ENCODE results near the gene SDK1.

Gene SDK1

DNA sequence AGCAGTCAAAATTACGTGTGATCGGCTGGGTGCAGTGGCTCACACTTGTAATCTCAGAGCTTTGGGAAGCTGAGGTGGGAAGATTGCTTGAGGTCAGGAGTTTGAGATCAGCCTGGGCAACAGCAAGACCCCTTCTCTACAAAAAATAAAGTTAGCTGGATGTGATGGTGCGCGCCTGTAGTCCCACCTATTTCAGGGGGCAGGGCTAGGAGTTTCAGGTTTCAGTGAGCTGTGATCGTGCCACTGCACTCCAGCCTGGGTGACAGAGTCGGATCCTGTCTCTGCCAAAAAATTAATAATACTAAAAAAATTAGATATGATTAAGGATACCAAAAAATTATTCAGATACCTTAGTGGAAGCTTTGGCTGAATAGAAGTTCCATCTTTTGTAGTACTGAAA is 136.4 kb downstream of the SDK1 start:
- H3K27ac ChIP-seq: no peak overlapping the region
- no peak overlapping the region for H3K4me3 ChIP-seq

DNA sequence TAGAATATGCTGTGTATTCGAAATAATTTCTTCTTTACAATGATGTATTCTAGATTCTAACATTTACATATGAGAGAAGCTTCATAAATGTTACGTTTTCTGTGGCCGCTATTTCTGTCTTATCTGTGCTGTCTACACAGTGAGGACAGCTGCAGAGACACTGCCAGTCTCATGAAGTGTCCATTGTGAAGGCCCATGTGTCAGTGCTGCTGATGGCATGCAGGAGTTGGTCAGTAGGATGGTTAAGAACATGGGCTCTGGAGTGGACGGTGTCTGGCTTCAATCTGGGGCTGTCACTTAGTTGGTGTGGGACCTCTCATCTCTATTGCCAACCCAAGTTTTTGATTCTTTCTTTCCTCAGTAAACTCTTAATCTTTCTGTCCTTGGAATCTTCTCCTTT is 137.3 kb downstream of the SDK1 start:
- Histone ChIP-seq H3K4me3 (no peak overlapping the region), H3K27ac (no peak overlapping the region)

DNA sequence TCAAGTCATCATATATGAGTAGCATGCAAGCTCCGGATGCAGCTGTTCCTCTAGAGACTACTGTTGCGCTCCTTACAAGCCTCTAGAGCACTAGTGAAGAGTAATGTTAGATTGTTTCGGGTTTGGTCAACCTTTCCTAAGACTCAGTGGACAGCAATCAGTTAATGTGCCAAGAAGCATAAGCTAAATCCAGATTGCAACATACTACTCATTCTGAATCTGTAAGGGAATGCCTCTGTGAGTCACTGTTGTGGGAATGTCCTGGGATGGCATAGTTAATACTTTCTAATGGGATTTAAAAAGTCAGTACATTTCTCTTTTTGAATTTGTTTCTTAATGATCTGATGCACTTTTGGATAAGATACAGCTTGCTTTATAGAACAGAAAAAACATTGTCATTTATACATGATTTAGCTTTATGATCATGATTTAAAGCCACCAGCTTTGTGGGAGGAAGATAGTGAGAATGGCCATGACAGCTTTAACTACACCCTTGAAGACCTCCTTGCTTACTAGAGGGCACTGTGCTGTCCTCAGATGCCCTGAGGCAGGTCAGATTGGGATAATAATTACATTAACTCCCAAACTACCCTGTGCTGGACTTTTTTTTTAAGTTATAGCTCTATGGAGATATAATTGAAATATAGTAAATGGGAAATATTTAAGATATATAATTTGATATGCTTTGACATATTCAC is 138.4 kb downstream of the SDK1 start:
- Histone ChIP-seq H3K4me3 (no peak overlapping the region), H3K27ac (no peak overlapping the region)

DNA sequence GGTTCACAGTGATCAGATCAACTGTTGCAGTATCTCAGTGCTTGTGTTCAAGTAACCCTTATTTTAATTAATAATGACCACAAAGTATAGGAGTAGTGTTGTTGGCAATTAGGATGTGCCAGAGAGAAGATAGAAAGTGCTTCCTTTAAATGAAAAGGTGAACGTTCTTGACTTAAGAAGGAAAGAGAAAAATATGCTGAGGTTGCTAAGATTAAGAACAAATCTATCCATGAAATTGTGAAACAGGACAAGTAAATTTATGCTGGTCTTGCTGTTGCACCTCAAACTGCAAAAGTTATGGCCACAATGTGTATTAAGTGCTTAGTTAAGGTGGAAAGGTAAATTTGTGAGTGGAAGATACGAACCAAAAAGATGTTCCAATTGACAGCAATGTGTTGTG is 139.5 kb downstream of the SDK1 start:
- H3K4me3 ChIP-seq: no peak overlapping the region
- H3K27ac ChIP-seq: no peak overlapping the region

GRCh38 chr7:3443716-3444115 is 142.7 kb downstream of the SDK1 start:
- Histone ChIP-seq H3K4me3 (no peak overlapping the region), H3K27ac (no peak overlapping the region)

DNA sequence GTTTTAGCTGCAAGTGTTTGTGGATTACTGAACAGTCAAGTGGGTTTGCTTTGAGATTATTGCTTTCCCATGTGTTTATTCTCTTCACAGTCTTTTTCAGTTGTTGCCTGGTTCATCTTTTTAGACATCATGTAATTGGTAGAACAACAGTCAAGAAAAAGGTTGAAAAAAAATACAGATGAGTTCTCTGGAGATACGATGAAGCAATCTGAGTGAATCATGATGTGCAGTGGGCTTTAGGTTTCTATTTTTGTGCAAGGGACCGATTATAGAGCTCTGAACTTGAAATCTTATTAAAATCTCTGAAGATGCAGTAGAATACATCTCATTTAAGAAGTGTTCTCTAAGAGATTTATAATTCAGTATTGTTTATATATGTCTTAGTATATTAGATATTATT is 145.7 kb downstream of the SDK1 start:
- Histone ChIP-seq H3K4me3 (no peak overlapping the region), H3K27ac (no peak overlapping the region)

DNA sequence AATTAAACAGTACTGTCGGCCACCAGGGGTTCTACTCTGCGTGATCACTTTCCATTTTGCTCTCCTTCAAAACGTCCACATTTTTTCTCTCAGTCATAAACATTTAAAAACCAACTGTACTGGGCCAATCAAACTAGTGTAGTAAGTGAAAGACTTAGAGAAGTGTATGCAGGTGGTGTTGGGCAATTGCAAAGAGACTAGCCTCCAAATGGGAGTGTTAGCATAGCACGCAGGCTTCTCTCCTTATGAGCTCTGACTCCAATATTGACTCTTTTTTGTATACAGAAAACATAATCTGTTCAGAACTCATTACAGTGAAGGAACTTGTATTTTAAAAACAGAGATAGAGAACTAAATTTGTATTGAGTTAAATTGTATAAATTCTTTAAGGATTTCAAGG is 150.6 kb downstream of the SDK1 start:
- Histone ChIP-seq H3K4me3 (no peak overlapping the region), H3K27ac (no peak overlapping the region)

DNA sequence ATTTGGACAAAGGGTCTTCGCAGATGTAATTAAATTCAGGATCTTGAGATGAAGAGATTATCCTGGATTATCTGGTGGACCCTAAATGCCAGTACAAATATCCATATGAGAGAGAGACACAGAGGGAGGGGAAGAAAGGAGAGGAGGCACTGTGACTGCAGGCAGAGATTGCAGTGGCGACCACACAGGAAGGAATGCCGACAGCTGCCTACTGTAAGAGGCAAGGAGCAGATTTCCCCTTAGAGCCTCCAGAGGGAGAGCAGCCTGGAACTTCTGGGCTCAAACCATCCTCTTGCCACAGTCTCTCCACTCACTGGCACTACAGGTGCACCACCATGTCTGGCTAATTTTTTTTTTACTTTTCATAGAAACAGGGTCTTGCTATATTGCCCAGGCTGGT is 152.3 kb downstream of the SDK1 start:
- no peak overlapping the region for H3K27ac ChIP-seq
- H3K4me3 ChIP-seq: no peak overlapping the region

- Histone ChIP-seq H3K27ac (no peak overlapping the region), H3K4me3 (no peak overlapping the region)
Observed at GRCh38 chr7:3455806-3456595, 154.9 kb downstream of the SDK1 start.

GRCh38 chr7:3459111-3459510 is 158.1 kb downstream of the SDK1 start:
- no peak overlapping the region for H3K27ac ChIP-seq

DNA sequence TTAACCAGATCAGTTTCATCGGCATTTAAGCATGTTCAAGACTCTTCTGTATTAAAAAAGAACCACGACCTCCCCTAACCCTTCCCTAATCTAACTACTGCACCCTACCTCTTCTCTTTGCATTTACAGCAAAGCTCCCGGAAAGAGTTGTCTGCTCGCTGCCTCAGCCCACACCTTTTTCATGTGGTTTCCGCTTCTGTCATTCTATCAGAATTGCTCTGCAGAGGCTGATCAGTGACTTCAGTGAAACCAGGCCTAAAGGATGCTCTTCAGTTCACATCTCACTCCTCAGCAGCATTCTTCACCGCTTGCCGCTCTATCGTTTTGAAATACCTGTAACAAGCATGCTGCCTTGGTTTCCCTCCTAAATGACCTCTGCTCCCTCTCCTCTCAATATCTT is 160.9 kb downstream of the SDK1 start:
- peak overlapping the region in 2 of 21 experiments; percentile 9 to 25 for H3K27ac ChIP-seq
- H3K4me3 ChIP-seq: no peak overlapping the region

More at GRCh38 chr7:3459111-3459510, 158.1 kb downstream of the SDK1 start:
- no peak overlapping the region for H3K4me3 ChIP-seq

GRCh38 chr7:3463696-3464095 is 162.6 kb downstream of the SDK1 start:
- no peak overlapping the region for H3K4me3 ChIP-seq
- H3K27ac ChIP-seq: no peak overlapping the region

DNA sequence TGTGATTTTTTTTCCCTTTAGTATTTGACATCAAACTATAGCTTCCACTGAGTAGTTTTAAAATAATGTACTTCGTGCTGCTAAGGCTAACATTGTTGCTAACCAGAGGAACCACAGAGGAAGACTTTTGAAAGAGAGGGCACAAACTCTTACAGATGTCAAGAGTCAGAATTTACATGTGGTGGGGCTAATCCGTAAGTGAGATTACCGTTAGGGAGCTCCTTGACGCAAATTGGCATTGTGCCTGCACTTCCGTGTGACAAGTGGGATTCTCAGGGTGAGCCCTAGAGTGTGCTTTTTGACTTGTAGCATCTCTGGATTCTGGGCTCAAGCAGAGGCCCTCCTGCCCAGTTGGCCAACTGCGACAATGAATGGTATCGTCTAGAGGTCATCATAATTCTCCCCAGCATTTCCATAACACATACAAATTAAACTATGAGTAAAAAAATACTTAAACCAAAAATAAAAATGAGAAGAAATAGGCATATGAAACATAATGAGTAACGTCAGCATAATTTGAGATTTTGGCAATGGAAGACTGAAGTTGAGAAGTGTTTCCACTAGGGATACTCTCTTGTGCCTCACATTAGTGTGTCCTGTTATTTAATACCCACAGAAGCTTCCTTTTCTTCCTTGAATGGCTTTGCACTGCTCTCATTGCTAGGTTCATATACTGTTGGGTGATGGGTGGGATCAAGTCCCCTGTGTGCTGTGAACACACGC is 164.0 kb downstream of the SDK1 start:
- Histone ChIP-seq H3K4me3 (no peak overlapping the region), H3K27ac (no peak overlapping the region)

DNA sequence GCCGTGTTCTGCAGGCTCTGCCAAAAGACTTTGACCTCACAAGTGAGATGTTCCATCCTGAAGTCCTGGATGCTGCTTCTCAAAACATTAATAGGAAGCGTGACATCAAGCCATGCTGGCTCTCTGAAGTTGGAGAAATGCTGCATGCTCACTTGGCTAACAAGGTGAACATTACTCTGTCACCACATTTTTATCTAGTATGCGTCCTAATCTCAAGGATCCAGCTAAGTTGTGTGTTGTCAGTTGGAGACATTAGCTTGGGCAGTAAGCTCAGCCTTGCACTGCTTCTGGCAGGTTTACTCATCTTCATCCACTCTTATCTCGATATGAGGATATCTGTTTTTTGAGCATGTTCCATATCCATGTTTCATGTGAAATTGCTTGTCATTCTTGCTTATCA is 165.2 kb downstream of the SDK1 start:
- no peak overlapping the region for H3K4me3 ChIP-seq
- H3K27ac ChIP-seq: no peak overlapping the region

GRCh38 chr7:3469641-3470040 is 168.6 kb downstream of the SDK1 start:
- Histone ChIP-seq H3K27ac (no peak overlapping the region), H3K4me3 (no peak overlapping the region)

DNA sequence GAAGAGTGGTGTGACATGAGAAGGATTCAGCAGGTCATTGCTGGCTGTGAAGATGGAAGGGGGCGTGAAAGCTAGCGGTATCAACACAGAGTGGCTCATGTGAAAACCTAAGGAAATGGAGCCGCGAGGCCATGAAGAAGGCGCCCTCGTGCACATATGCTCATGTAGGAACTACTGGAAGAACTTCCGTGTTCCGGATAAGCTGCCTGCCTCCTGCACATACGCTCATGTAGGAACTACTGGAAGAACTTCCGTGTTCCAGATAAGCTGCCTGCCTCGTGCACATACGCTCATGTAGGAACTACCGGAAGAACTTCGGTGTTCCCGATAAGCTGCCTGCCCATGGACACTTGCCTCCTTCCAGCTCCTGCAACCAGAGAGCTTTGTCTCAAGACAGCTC is 179.1 kb downstream of the SDK1 start:
- H3K27ac ChIP-seq: no peak overlapping the region
- no peak overlapping the region for H3K4me3 ChIP-seq

DNA sequence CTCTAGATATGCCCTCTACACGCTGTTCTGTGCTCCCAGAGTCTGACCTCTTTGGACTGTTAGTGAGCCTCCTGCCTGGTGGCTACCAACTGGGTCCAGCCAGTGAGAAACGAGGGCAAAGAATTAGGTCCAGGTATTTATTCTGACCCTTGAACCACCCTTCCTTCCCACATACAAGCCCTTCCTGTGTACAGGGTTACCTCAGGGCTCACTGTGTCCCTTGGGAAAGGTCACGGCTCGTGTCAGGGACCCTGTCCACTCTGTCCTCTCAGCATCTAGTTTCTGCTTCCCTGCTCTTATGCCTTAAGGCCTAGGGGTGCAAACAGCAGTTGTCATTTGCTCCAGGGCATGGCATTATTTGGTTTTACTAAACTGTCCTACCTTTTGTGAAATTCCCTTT is 180.4 kb downstream of the SDK1 start:
- H3K27ac ChIP-seq: no peak overlapping the region
- H3K4me3 ChIP-seq: no peak overlapping the region

DNA sequence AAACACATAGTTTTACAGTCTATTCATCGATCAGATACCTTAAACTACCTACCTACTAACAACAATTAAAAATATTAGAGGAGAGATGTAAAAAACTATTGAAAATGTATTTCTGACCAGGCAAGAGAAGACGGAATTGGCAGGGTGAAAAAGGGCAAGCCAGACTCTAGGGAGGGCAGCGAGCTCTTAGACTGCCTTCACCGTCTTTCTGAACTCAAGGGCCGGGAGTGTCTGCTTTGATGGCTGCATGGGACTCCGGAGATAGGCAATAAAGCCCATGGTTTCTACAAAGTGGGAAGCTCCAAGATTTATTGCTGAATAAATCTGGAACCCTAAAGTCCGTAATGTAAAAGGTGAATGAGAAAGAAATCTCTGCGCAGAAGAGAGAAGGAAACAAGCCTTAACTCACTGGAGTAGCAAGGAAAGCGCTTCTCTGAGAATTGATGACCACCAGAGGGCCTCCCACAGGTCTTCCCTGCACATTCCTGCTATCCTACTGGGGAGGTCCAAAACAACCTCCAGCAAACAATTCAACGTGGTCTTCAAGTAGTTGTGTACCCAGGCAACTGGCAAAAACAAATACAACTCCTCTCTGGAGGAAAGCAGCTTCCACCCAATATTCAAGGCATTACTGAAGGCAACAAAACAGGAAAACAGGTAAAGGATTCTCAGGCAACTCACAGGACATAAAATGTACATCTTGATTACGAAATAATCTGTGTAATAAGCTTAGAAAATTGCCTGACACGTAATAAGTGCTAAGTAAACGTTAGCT is 181.3 kb downstream of the SDK1 start:
- Histone ChIP-seq H3K27ac (no peak overlapping the region), H3K4me3 (no peak overlapping the region)

- Histone ChIP-seq H3K27ac (no peak overlapping the region), H3K4me3 (no peak overlapping the region)
Observed at GRCh38 chr7:3486841-3487240, 185.8 kb downstream of the SDK1 start.

- H3K27ac ChIP-seq: no peak overlapping the region
- no peak overlapping the region for H3K4me3 ChIP-seq
Observed at GRCh38 chr7:3488829-3489228, 187.8 kb downstream of the SDK1 start.
